ENCODE results near the gene CSTF3.
"Not testable (repeated sequence)": the region's sequence is repeated elsewhere in the genome, so short reads cannot be mapped to it uniquely, and the experiment has no call there.

Gene CSTF3

GRCh38 chr11:33072465-33072864, 88.8 kb downstream of the CSTF3 start:
- no peak for DNase-seq

GRCh38 chr11:33068611-33069340, 92.5 kb downstream of the CSTF3 start:
- no peak for DNase-seq

GRCh38 chr11:33067294-33067693, 94.0 kb downstream of the CSTF3 start:
- no peak for DNase-seq

GRCh38 chr11:33065445-33066178, 95.7 kb downstream of the CSTF3 start:
- DNase-seq, result no peak

- DNase-seq, result no peak
Measured at GRCh38 chr11:33064866-33065265, 96.4 kb downstream of the CSTF3 start.

- peak; percentile 16 for DNase-seq
Measured at GRCh38 chr11:33064033-33064825, 97.1 kb downstream of the CSTF3 start.

- DNase-seq, result peak; percentile 78
Measured at GRCh38 chr11:33063326-33063881, 97.9 kb downstream of the CSTF3 start.

- no peak for DNase-seq
Measured at GRCh38 chr11:33062137-33062536, 99.1 kb downstream of the CSTF3 start.

- DNase-seq, result no peak
Measured at GRCh38 chr11:33060271-33060670, 101.0 kb downstream of the CSTF3 start.

GRCh38 chr11:33059331-33060007, 101.8 kb downstream of the CSTF3 start:
- DNase-seq, result no peak

GRCh38 chr11:33057284-33057683, 104.0 kb downstream of the CSTF3 start:
- DNase-seq, result no peak

- no peak for DNase-seq
Measured at GRCh38 chr11:33055375-33055774, 105.9 kb downstream of the CSTF3 start.

GRCh38 chr11:33052231-33052630, 109.0 kb downstream of the CSTF3 start:
- DNase-seq, result no peak

GRCh38 chr11:33049565-33050408, 111.5 kb downstream of the CSTF3 start:
- DNase-seq, result not testable (repeated sequence)

GRCh38 chr11:33048701-33049100, 112.6 kb downstream of the CSTF3 start:
- DNase-seq, result not testable (repeated sequence)

- no peak for DNase-seq
Measured at GRCh38 chr11:33045551-33046255, 115.6 kb downstream of the CSTF3 start.

GRCh38 chr11:33044285-33044756, 117.0 kb downstream of the CSTF3 start:
- no peak for DNase-seq

GRCh38 chr11:33043221-33043830, 118.0 kb downstream of the CSTF3 start:
- no peak for DNase-seq

GRCh38 chr11:33040862-33041453, 120.3 kb downstream of the CSTF3 start:
- no peak for DNase-seq
